Measurements from ENCODE around the gene NFIB.

- no peak for TF ChIP-seq CTCF (IDR thresholded peaks at IDR 0.05)
- no peak for TF ChIP-seq POLR2AphosphoS5 (IDR thresholded peaks at IDR 0.05)
- TF ChIP-seq POLR2A (IDR thresholded peaks at IDR 0.05): no peak
Measured at GRCh38 chr9:14061936-14062585, 251.9 kb downstream of the NFIB start.

All from stomach (tissue), 4 donors.